ENCODE results near the gene GALNT9.

Gene GALNT9

GRCh38 chr12:132217800-132218526 lies 111.4 kb downstream of the GALNT9 start:
- TF ChIP-seq ZFX (IDR thresholded peaks at IDR 0.05; ENCODE audit: borderline replicate concordance): no peak
- TF ChIP-seq, protein P1, sequence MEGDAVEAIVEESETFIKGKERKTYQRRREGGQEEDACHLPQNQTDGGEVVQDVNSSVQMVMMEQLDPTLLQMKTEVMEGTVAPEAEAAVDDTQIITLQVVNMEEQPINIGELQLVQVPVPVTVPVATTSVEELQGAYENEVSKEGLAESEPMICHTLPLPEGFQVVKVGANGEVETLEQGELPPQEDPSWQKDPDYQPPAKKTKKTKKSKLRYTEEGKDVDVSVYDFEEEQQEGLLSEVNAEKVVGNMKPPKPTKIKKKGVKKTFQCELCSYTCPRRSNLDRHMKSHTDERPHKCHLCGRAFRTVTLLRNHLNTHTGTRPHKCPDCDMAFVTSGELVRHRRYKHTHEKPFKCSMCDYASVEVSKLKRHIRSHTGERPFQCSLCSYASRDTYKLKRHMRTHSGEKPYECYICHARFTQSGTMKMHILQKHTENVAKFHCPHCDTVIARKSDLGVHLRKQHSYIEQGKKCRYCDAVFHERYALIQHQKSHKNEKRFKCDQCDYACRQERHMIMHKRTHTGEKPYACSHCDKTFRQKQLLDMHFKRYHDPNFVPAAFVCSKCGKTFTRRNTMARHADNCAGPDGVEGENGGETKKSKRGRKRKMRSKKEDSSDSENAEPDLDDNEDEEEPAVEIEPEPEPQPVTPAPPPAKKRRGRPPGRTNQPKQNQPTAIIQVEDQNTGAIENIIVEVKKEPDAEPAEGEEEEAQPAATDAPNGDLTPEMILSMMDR (IDR thresholded peaks at IDR 0.05): no peak
- H3K27ac ChIP-seq: no peak overlapping the region

GRCh38 chr12:132217371-132217770 lies 112.0 kb downstream of the GALNT9 start:
- H3K27ac ChIP-seq: no peak overlapping the region
- no peak for TF ChIP-seq ZFX (IDR thresholded peaks at IDR 0.05; ENCODE audit: borderline replicate concordance)
- TF ChIP-seq, protein P1 (IDR thresholded peaks at IDR 0.05): no peak

- H3K27ac ChIP-seq: no peak overlapping the region
- TF ChIP-seq, protein P1 (IDR thresholded peaks at IDR 0.05): no peak
- TF ChIP-seq ZFX (IDR thresholded peaks at IDR 0.05; ENCODE audit: borderline replicate concordance): no peak
Observed at GRCh38 chr12:132216354-132216987, 112.9 kb downstream of the GALNT9 start.

GRCh38 chr12:132215299-132215989 lies 113.9 kb downstream of the GALNT9 start:
- no peak for TF ChIP-seq ZFX (IDR thresholded peaks at IDR 0.05; ENCODE audit: borderline replicate concordance)
- TF ChIP-seq, protein P1 (IDR thresholded peaks at IDR 0.05): no peak
- no peak overlapping the region for H3K27ac ChIP-seq

DNA sequence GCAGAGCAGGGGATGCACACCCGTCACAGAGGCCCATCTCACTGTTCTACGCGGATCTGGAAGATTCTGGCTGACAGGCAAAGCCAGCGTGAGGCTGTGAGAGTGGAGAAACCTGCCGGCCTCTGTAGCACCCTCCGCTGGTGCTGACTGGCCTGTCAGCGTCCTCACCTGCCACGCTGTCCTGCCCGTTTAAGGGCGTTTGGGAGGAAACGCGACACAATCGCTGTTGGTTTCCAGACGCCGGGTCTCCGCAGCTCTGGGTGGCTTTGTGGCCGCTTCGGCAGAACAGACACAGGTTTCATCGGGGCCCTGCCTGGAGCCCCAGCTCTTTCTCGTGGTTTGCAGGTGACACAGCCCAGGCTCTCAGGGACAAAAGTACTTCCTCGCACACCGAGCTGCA lies 114.5 kb downstream of the GALNT9 start:
- H3K27ac ChIP-seq: no peak overlapping the region
- TF ChIP-seq, protein P1 (IDR thresholded peaks at IDR 0.05): peak; percentile 30
- no peak for TF ChIP-seq ZFX (IDR thresholded peaks at IDR 0.05; ENCODE audit: borderline replicate concordance)

DNA sequence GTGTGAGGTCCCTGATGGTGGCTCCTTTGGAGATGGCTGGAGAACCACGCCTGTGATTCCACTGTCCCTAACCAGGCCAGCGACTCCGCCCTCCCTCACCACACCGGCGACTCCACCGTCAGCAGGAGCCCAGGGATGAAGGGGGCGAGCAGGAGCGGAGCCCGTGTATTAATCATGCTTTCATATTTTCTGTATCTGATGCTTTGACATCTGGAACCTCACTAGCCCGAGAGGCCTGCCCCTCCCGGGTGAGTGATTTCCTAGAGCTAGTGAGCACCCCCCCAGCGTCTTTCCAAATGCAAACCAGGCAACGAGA lies 115.3 kb downstream of the GALNT9 start:
- no peak overlapping the region for H3K27ac ChIP-seq
- TF ChIP-seq, protein P1 (IDR thresholded peaks at IDR 0.05): no peak
- TF ChIP-seq ZFX (IDR thresholded peaks at IDR 0.05; ENCODE audit: borderline replicate concordance): no peak

Data from 22Rv1 (cell line).